HepG2 (cell line): Measurements from ENCODE around the gene GRIK2. TPM values are rescaled to one million over a fixed set of nuclear protein-coding genes. Genes with fewer than 3 reads are reported as not detected.

ENCODE experiments used
- ATAC-seq: fragments of 200-7000 bp; cut with Tn5 transposase; 3 replicates; pipeline ENCODE4 v1.9.1; 2020; ENCODE audit warnings: mild to moderate bottlenecking, moderate library complexity
- BruUV-seq: library from RNA; stranded (reverse); fragments of 400-500 nt; replicated peaks from 2 replicates; lab custom pipeline; 2021; lab: Mats Ljungman, UMichigan
- CTCF ChIA-PET: fragments of 300-600 bp; formaldehyde crosslinking; extraction: SDS; loops from one replicate; lab custom pipeline; 2021; ENCODE audit warnings: low total read pairs, inconsistent platforms, low intra/inter-chr PET ratio; lab: Yijun Ruan, JAX
- POLR2A ChIA-PET: fragments of 350-600 bp; sonication (Branson Sonifier 250); formaldehyde crosslinking; loops from one replicate; lab custom pipeline; 2020; ENCODE audit warnings: antibody characterized with exemption, inconsistent platforms; lab: Yijun Ruan, JAX
- DNase-seq: peaks from one replicate; pipeline ENCODE4 v3.0.0-alpha.2; 2015; ENCODE audit warnings: low spot score
- FAIRE-seq: peaks from 3 replicates; lab custom pipeline; 2011; peaks lifted over from hg19 to GRCh38; lab: Jason Lieb, UNC
- H2AFZ ChIP-seq: one replicate; pipeline ENCODE4 v1.6.1; 2011; ENCODE audit warnings: low read length, inconsistent platforms
- H3K27ac ChIP-seq: fragments of 300-600 bp; 3 replicates; pipeline ENCODE4 v1.8.0; 2011; ENCODE audit warnings: mixed run types, mild to moderate bottlenecking, mixed read lengths, low read length, inconsistent platforms; ENCODE audit not compliant: insufficient read depth; ENCODE audit errors: extremely low read length
- H3K27me3 ChIP-seq, 2 experiments: fragments of 200-600 bp in 1 of 2; 2 replicates in 1 of 2; 3 replicates in 1 of 2; pipeline versions ENCODE4 v1.6.0 to v1.8.0; 2011; ENCODE audit warnings: low read length in 2 of 2, mild to moderate bottlenecking in 2 of 2, moderate library complexity in 2 of 2, inconsistent platforms in 1 of 2; ENCODE audit not compliant: insufficient read depth in 2 of 2, control insufficient read depth in 1 of 2
- H3K36me3 ChIP-seq, 2 experiments: fragments of 200-600 bp in 1 of 2; replicated peaks in 1 of 2; 2 replicates in 1 of 2; 3 replicates in 1 of 2; pipeline versions ENCODE4 v1.5.1 to v1.8.0; 2011; ENCODE audit warnings: low read length in 2 of 2, inconsistent platforms in 1 of 2; ENCODE audit not compliant: insufficient read depth in 2 of 2, control insufficient read depth in 1 of 2
- H3K4me1 ChIP-seq: 2 replicates; pipeline ENCODE4 v1.5.1; 2012; ENCODE audit warnings: low read length, inconsistent platforms; ENCODE audit not compliant: insufficient read depth
- H3K4me2 ChIP-seq: 2 replicates; pipeline ENCODE4 v1.6.0; 2011; ENCODE audit warnings: low read depth, low read length, inconsistent platforms
- H3K4me3 ChIP-seq, 3 experiments: fragments of 200-600 bp in 1 of 3; sonication (generic), shearing (Covaris generic) in 1 of 3; replicated peaks in 1 of 3; 2 replicates each; pipeline ENCODE4 v1.5.1; 2011 to 2016; ENCODE audit warnings: low read length in 3 of 3, inconsistent platforms in 2 of 3, low read depth in 2 of 3, mild to moderate bottlenecking in 2 of 3, control low read depth in 1 of 3, mixed read lengths in 1 of 3; ENCODE audit not compliant: insufficient read depth in 1 of 3
- H3K79me2 ChIP-seq: one replicate; pipeline ENCODE4 v1.6.1; 2011; ENCODE audit warnings: low read length, inconsistent platforms; ENCODE audit not compliant: insufficient read depth
- H3K9ac ChIP-seq: 2 replicates; pipeline ENCODE4 v1.6.0; 2011; ENCODE audit warnings: mild to moderate bottlenecking, low read depth, low read length, inconsistent platforms; ENCODE audit not compliant: insufficient read depth
- H3K9me3 ChIP-seq: 2 replicates; pipeline ENCODE4 v1.5.1; 2012; ENCODE audit warnings: mild to moderate bottlenecking, low read length
- H4K20me1 ChIP-seq: 2 replicates; pipeline ENCODE4 v1.6.0; 2011; ENCODE audit warnings: inconsistent platforms, mild to moderate bottlenecking, low read length, moderate library complexity; ENCODE audit not compliant: insufficient read depth
- AGO1 ChIP-seq: fragments of 200-400 bp; formaldehyde crosslinking; IDR thresholded peaks from 2 replicates; pipeline ENCODE4 v1.6.1; 2017; ENCODE audit warnings: mild to moderate bottlenecking, low read depth, low read length, moderate library complexity; ENCODE audit not compliant: poor library complexity, severe bottlenecking
- CENPX ChIP-seq: sonication (generic); formaldehyde crosslinking; IDR thresholded peaks from 2 replicates; pipeline ENCODE4 v1.9.0; 2021; ENCODE audit warnings: mild to moderate bottlenecking, missing genetic modification reagents, moderate library complexity
- JUN ChIP-seq: sonication (generic); formaldehyde crosslinking; IDR thresholded peaks from 2 replicates; pipeline ENCODE4 v1.4.0; 2020; ENCODE audit warnings: mild to moderate bottlenecking, missing genetic modification reagents
- MATR3 ChIP-seq: sonication (generic); formaldehyde crosslinking; IDR thresholded peaks from 2 replicates; pipeline ENCODE4 v1.4.0; 2020; ENCODE audit warnings: missing genetic modification reagents
- RELA ChIP-seq: sonication (generic); formaldehyde crosslinking; IDR thresholded peaks from 2 replicates; pipeline ENCODE4 v1.4.0; 2020; ENCODE audit warnings: missing genetic modification reagents
- SRSF1 ChIP-seq: fragments of 200-400 bp; formaldehyde crosslinking; optimal IDR thresholded peaks from 2 replicates; pipeline ENCODE3; 2017; ENCODE audit warnings: mild to moderate bottlenecking, low read depth, low read length, moderate library complexity
- SRSF9 ChIP-seq: fragments of 200-400 bp; formaldehyde crosslinking; IDR thresholded peaks from 2 replicates; pipeline ENCODE4 v1.6.1; 2018; ENCODE audit warnings: borderline replicate concordance, mild to moderate bottlenecking, low read depth, low read length; ENCODE audit not compliant: insufficient read depth, poor library complexity, severe bottlenecking
- U2AF1 ChIP-seq: fragments of 200-400 bp; formaldehyde crosslinking; optimal IDR thresholded peaks from 2 replicates; pipeline ENCODE3; 2017; ENCODE audit warnings: mild to moderate bottlenecking, low read depth, low read length
- ZNF446 ChIP-seq: sonication (generic); formaldehyde crosslinking; IDR thresholded peaks from 2 replicates; pipeline ENCODE4 v1.5.0; 2020; ENCODE audit warnings: mild to moderate bottlenecking, missing genetic modification reagents
- ZNF557 ChIP-seq: sonication (generic); formaldehyde crosslinking; IDR thresholded peaks from 2 replicates; pipeline ENCODE4 v1.4.0; 2020; ENCODE audit warnings: missing genetic modification reagents
- ZNF773 ChIP-seq: sonication (generic); formaldehyde crosslinking; IDR thresholded peaks from 2 replicates; pipeline ENCODE4 v1.4.0; 2020; ENCODE audit warnings: missing genetic modification reagents, borderline replicate concordance
- WGBS: methylation state at CpG from one replicate; pipeline ENCODE4 v1.1.6; 2017; ENCODE audit warnings: low lambda C conversion rate; 5-methylcytosine and 5-hydroxymethylcytosine counted together
- in situ Hi-C: cut with HindIII; loops from 2 replicates; pipeline ENCODE4 v1.10.0; 2017; ENCODE audit warnings: low pct_unique_long_range_greater_than_20kb; ENCODE audit not compliant: extremely low pct_ligation_motif_present
- intact Hi-C: fragments of 100-400 bp; cut with micrococcal nuclease; formaldehyde crosslinking; loops from one replicate; pipeline ENCODE4 v1.10.0; 2022; ENCODE audit not compliant: unreplicated experiment
- polyA plus RNA-seq, 8 experiments: library from polyadenylated mRNA; depleted of rRNA in 3 of 8; stranded (reverse) in 7 of 8; unstranded in 1 of 8; fragments of >200 nt; fragmentation: Illumina TruSeq in 4 of 8; extraction: Trizol in 4 of 8; gene quantifications; 2 replicates each; pipeline versions ENCODE4 v1.2.1 to v1.2.3, GENCODE V29; 2011 to 2016; ENCODE audit warnings: low read depth in 4 of 8, missing spikeins in 1 of 8, mixed read lengths in 1 of 8; ENCODE audit not compliant: insufficient read depth in 1 of 8
- total RNA-seq, 5 experiments: library from RNA; depleted of rRNA; stranded (reverse); fragments of >200 nt; fragmentation: Illumina TruSeq; extraction: Trizol; gene quantifications; 2 replicates each; pipeline ENCODE4 v1.2.3, GENCODE V29; 2016; ENCODE audit warnings: low read depth in 1 of 5
- TF ChIP-seq, protein P1 (sequence below): sonication (generic); formaldehyde crosslinking; IDR thresholded peaks from 2 replicates; pipeline ENCODE4 v1.5.1; 2020; ENCODE audit warnings: mild to moderate bottlenecking, missing genetic modification reagents, borderline replicate concordance
- TF ChIP-seq, protein P2 (sequence below): sonication (generic); formaldehyde crosslinking; IDR thresholded peaks from 2 replicates; pipeline ENCODE4 v1.4.0; 2020; ENCODE audit warnings: missing genetic modification reagents, borderline replicate concordance

The GRIK2 gene
- total and polyA plus RNA-seq, 2 of the 13 experiments (the other 11 are each of a cell fraction or from before 2014, with no cell fraction given) = not detected

DNA sequence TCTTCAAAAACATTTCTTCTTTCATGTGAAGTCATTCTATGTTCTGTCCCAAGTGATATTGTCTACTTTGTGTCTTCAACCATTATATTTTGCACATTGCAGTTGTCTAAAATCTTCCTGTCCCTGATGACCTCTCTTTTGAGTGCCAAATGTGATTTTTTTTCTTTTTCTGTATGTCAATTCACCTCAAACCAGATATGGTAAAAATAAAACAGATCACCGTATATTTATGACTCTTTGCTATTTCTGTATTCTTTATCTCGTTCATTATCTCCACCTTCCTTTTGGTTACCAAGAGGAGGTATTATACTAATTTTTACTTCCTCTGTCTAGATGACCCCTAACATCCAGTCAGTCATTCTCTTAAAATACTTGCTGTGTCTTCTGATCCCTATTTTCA is 165.2 kb downstream of the GRIK2 start (continued):
- TF ChIP-seq, protein P1, sequence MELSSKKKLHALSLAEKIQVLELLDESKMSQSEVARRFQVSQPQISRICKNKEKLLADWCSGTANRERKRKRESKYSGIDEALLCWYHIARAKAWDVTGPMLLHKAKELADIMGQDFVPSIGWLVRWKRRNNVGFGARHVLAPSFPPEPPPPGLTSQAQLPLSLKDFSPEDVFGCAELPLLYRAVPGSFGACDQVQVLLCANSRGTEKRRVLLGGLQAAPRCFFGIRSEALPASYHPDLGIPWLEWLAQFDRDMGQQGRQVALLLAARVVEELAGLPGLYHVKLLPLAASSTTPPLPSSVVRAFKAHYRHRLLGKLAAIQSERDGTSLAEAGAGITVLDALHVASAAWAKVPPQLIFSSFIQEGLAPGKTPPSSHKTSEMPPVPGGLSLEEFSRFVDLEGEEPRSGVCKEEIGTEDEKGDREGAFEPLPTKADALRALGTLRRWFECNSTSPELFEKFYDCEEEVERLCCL = no peak

DNA sequence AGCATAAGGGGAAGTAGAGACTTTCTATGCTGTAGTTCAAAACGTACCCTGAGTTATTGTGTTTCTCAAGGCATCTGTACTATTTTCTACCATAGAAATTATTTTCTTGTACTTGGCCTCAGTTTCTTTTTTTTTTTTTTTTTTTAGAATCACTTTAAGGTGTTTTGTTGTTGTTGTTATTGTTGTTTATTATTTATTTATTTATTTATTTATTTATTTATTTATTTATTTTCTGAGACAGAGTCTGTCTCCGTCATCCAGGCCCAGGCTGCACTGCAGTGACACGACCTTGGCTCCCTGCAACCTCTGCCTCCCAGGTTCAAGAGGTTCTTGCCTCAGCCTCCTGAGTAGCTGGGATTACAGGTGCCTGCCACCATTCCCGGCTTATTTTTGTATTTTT is 179.1 kb downstream of the GRIK2 start:
- H3K9me3 ChIP-seq = no peaks in the 10 kb centered on the region
- ATAC-seq = no peak
- no peak overlapping the region for H3K9ac ChIP-seq
- intact Hi-C loops = no loop called here
- POLR2A ChIA-PET = no interaction called here
- H3K4me3 ChIP-seq = no peak overlapping the region
- H3K27ac ChIP-seq = no peak overlapping the region
- no peaks in the 10 kb centered on the region for H3K27me3 ChIP-seq
- H3K4me1 ChIP-seq = no peaks in the 10 kb centered on the region
- H3K36me3 ChIP-seq = no peaks in the 10 kb centered on the region
- H3K79me2 ChIP-seq = no peaks in the 10 kb centered on the region
- CTCF ChIA-PET = no interaction called here
- WGBS = 5% methylated on average over 4 of the region's 4 CpGs
- no peak for FAIRE-seq
- no peak for DNase-seq
- no TSS peak for BruUV-seq
- H4K20me1 ChIP-seq = no peaks in the 10 kb centered on the region
- TF ChIP-seq ZNF773 (CRISPR knock-in tag) (no peak), AGO1 (no peak), SRSF1 (no peak), ZNF446 (CRISPR knock-in tag) (no peak), CENPX (CRISPR knock-in tag) (no peak), ZNF557 (CRISPR knock-in tag) (no peak), SRSF9 (no peak), JUN (CRISPR knock-in tag) (no peak), MATR3 (CRISPR knock-in tag) (no peak), RELA (CRISPR knock-in tag) (no peak), U2AF1 (no peak)
- TF ChIP-seq, protein P2, sequence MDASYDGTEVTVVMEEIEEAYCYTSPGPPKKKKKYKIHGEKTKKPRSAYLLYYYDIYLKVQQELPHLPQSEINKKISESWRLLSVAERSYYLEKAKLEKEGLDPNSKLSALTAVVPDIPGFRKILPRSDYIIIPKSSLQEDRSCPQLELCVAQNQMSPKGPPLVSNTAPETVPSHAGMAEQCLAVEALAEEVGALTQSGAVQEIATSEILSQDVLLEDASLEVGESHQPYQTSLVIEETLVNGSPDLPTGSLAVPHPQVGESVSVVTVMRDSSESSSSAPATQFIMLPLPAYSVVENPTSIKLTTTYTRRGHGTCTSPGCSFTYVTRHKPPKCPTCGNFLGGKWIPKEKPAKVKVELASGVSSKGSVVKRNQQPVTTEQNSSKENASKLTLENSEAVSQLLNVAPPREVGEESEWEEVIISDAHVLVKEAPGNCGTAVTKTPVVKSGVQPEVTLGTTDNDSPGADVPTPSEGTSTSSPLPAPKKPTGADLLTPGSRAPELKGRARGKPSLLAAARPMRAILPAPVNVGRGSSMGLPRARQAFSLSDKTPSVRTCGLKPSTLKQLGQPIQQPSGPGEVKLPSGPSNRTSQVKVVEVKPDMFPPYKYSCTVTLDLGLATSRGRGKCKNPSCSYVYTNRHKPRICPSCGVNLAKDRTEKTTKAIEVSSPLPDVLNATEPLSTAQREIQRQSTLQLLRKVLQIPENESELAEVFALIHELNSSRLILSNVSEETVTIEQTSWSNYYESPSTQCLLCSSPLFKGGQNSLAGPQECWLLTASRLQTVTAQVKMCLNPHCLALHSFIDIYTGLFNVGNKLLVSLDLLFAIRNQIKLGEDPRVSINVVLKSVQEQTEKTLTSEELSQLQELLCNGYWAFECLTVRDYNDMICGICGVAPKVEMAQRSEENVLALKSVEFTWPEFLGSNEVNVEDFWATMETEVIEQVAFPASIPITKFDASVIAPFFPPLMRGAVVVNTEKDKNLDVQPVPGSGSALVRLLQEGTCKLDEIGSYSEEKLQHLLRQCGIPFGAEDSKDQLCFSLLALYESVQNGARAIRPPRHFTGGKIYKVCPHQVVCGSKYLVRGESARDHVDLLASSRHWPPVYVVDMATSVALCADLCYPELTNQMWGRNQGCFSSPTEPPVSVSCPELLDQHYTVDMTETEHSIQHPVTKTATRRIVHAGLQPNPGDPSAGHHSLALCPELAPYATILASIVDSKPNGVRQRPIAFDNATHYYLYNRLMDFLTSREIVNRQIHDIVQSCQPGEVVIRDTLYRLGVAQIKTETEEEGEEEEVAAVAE = no peak
- no peak overlapping the region for H3K4me2 ChIP-seq
- H2AFZ ChIP-seq = no peak overlapping the region
- in situ Hi-C loops = no loop called here
